HG02970 (cell line): ENCODE results near the gene CLASRP.

Source experiments
- ATAC-seq: cut with Tn5 transposase; IDR thresholded peaks from one replicate; pipeline ENCODE4 v1.9.1; 2021; ENCODE audit warnings: mild to moderate bottlenecking, moderate library complexity, moderate number of reproducible peaks; ENCODE audit not compliant: unreplicated experiment, low FRiP score

Gene CLASRP

DNA sequence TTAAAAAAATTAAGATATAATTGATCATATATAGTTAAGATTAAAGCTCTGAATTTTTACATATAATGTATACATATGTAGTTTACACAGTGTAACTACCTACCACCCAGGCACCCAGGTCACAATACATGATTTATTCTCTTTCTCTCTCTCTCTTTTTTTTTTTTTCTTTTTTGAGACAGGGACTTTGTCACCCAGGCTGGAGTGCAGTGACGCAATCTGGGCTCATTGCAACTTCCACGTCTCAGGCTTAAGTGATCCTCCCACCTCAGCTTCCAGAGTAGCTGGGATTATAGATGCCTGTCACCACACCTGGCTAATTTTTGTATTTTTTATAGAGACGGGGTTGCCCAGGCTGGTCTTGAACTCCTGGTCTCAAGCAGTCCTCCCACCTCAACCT lies 18.8 kb upstream of the CLASRP start:
- ATAC-seq: no peak

DNA sequence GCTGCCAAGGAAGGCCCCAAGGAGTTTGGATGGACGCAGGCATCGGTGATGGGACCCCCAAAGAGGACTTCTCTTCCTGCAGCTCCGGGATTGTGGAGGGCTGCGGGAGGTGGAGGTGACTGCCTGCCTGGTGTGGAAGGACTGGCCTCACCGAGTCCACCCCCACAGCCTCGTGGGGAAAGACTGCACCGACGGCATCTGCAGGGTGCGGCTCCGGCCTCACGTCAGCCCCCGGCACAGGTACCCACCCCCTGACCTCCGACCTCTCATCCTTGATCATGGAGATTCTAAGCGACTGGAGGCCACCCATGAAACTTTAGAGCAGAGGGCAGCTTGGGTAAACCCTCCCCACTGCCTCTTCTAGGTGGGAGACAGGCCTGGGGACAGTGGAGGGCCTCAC lies 16.9 kb upstream of the CLASRP start:
- ATAC-seq: no peak

DNA sequence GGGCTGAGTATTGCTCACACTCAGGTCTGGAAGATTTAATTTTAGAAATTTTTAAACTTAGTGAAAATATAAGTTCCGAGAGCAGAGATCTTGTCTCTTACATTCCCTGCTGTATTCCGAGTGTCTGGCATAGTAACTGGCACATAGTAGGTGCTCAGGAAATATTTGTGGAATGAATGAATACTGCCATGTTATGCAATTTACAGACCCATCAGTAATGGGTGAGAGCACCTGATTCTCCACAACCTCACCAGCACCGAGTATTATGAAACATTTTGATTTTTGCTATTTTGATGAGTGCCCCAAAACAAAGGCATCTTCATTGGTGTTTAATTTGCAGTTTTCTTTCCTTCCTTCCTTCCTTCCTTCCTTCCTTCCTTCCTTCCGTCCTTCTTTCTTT lies 15.8 kb upstream of the CLASRP start:
- no peak for ATAC-seq

DNA sequence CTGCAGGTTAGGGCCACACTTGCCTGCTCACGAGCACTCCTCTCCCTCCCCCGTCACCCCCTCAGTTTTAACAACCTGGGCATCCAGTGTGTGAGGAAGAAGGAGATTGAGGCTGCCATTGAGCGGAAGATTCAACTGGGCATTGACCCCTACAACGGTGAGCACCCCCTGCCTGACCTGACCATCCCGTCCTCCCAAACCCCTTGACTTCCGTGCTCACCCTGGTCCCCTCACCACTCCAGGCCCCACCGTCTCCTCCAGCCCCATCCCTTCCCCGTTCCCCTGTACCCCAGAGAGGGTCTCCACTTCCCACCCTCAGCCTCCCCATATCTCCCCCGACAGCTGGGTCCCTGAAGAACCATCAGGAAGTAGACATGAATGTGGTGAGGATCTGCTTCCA lies 13.6 kb upstream of the CLASRP start:
- ATAC-seq: no peak

DNA sequence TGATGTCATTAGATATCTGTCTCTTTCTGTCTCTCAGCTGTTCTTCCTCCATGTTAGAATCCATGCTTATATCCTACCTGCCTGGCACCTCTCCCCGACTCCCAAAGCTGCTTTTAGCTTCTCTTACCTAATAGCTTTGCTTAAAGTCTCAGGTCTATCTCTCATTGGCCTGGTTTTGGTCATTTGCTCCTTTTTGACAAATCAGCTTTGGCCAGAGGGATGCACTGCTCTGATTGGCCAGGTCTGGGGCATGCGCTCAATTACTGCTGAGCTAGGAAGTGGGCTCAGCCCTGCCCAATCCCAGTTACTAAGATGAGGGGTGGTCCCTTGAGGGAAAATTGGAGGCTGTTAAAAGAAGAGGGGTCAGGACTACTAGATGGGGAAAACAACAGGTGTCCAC lies 11.5 kb upstream of the CLASRP start:
- ATAC-seq: no peak

DNA sequence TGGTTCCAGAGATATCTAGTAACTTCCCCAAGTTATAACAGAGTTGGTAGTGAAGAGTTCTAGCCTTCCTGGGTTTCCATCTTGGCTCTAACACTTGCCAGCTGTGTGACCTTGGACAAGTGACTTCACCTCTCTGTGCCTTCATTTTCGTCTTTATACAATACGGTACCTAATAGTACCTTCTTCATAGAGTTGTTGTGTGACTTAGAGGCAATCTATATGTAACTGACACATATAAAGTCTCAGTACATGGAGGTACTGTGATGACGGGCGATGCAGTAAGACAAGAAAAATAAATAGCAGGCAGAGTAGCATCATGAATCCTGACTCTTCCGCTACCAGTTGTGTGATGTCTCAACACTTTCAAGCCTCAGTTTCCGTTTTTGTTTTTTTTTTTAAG lies 8.0 kb upstream of the CLASRP start:
- ATAC-seq: no peak

DNA sequence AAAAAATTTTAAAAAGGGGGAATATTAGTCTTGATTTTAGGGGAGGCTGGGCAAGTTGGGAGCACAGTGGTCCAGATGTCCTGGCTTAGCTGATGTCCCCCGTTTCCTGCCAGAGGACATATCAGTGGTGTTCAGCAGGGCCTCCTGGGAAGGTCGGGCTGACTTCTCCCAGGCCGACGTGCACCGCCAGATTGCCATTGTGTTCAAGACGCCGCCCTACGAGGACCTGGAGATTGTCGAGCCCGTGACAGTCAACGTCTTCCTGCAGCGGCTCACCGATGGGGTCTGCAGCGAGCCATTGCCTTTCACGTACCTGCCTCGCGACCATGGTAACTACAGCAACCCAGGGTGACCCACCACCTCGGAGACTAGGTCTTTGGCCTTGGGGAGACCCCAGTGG lies 6.4 kb upstream of the CLASRP start:
- no peak for ATAC-seq

DNA sequence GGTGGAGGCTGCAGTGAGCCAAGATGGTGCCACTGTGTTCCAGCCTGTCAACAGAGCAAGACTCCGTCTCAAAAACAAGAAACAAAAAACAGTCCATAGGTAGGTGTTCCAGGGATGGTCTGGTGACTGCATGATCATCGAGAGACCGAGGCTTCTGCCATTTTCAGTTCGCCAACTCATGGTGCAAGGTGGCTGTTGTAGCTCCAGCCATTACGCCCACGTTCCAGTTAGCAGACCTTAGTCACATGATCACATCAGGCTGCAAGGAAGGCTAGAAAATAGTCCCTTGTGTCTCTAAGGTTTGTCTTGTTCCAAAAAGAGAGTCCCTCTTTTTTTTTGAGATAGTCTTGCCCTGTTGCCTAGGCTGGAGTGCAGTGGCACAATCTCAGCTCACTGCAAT lies 3.1 kb upstream of the CLASRP start:
- ATAC-seq: no peak

DNA sequence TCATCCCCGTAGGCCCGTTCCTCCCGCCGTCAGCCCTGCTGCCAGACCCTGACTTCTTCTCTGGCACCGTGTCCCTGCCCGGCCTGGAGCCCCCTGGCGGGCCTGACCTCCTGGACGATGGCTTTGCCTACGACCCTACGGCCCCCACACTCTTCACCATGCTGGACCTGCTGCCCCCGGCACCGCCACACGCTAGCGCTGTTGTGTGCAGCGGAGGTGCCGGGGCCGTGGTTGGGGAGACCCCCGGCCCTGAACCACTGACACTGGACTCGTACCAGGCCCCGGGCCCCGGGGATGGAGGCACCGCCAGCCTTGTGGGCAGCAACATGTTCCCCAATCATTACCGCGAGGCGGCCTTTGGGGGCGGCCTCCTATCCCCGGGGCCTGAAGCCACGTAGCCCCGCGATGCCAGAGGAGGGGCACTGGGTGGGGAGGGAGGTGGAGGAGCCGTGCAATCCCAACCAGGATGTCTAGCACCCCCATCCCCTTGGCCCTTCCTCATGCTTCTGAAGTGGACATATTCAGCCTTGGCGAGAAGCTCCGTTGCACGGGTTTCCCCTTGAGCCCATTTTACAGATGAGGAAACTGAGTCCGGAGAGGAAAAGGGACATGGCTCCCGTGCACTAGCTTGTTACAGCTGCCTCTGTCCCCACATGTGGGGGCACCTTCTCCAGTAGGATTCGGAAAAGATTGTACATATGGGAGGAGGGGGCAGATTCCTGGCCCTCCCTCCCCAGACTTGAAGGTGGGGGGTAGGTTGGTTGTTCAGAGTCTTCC lies 1.3 kb upstream of the CLASRP start:
- no peak for ATAC-seq

DNA sequence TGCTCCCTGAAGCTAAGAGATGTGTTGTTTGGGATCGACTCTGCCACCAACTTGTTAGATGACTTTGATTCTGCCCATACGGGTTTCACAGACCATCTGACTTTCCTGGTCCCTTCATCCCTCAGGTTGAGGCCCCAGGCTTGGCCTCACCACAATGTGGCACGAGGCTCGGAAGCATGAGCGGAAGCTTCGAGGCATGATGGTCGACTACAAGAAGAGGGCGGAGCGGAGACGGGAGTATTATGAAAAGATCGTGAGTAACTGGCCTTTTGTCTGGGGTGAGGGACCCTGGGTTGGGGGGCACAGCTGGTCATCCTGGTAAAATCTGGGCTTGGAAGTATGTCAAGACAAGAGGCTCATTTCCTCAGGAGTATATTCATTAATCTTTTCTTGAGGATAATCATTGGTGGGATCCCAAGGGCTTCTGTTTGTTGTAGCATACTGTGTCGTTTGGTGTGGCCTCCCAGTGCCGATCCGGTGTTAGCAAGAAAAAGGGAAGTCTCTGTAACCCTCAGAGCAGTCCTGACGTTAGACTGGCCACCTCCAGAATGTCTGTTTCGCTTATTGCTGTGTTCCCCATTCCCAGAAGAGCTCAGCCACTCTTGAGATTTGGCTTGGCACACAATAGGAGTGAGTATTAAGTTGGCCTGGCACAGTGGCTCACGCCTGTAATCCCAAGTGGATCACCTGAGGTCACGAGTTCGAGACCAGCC lies 1.4 kb downstream of the CLASRP start:
- no peak for ATAC-seq

DNA sequence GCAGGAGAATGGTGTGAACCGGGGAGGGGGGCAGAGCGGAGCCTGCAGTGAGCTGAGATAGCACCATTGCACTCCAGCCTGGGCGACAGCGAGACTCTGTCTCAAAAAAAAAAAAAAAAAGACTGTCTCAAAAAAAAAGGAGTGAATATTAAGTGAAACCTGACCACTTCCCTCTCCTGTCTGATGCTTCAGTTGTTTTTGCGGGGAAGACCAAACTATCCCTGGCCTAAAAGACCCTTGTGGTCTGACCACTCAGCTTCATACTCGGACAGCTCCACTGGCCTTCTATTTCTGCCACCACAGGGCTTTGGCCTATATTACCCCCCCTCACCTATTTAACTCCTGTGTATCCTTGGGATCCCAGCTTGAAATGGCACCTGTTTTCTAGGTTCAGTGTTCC lies 2.3 kb downstream of the CLASRP start:
- ATAC-seq: no peak

DNA sequence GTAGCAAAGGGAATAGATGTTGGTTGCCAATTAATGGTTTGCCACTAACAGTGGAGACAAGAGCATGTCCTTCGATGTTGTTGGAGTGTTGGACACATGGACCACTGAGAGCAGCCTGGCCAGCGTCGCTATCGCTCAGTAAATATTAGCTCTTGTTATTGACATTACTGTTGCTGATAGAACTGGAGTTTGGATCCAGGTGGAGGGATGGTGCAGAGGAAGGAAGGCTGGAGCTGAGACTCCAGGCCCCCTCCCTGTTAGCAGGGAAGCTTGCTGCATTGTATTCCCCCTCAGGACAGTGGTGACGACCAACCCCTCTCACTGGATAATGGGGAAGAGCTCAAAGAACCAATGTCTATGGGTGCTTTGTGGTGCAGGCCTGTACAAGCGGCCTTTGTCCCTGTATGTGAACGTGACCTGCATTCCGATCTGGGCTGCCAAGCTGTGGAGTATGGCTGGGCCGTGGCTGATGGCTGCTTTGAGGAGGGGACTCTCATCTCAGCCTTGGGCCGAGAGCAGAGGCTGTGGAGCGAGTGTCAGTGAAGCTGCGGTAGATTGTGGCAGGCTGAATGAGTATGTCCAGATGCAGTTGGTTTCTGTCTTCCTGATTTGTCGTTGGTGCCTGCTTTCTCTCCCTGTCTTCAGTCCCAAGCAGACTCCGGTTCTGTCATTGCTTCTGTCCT lies 7.0 kb downstream of the CLASRP start:
- ATAC-seq: no peak

DNA sequence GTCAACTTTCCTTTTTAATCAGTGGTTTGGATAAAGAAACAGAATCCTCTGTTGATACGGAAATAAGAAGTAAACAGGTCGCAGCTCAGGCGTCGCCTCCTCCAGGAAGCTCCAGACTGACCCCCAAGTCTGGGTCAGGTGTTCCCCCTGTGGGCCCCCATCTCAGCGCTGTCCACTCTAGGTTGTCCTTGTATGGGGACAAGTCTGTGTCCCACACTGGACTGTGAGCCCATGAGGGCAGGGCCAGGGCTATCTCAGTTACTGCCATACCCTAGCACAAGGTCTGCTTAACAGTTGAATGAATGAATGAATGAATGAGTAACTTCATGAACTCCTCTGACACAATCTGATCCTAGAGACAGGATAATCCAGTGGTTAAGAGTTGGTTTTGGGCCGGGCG lies 7.5 kb downstream of the CLASRP start:
- no peak for ATAC-seq

DNA sequence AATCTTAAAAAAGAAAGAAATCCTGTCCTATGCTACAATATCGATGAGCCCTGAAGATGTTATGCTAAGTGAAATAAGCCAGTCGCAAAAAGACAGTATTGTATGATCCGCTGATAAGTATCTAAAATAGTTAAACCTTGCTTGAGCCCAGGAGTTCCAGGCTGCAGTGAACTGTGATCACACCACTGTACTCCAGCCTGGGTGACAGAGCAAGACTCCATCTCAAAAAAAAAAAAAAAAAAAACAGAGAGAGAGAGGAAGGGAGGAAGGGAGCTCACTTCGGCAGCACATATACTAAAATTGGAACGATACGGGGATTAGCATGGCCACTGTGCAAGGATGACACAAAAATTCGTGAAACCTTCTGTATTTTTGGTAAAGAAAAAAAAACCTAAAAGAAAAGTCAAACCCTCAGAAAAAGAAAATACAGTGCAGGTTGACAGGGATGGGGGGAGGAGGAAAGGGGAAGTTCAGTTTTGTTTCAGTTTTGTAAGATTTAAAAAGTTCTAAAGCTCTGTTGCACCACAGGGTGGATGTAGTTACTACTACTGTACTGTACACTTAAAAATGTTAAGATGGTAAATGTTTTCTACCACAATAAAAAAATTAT lies 8.4 kb downstream of the CLASRP start:
- no peak for ATAC-seq

DNA sequence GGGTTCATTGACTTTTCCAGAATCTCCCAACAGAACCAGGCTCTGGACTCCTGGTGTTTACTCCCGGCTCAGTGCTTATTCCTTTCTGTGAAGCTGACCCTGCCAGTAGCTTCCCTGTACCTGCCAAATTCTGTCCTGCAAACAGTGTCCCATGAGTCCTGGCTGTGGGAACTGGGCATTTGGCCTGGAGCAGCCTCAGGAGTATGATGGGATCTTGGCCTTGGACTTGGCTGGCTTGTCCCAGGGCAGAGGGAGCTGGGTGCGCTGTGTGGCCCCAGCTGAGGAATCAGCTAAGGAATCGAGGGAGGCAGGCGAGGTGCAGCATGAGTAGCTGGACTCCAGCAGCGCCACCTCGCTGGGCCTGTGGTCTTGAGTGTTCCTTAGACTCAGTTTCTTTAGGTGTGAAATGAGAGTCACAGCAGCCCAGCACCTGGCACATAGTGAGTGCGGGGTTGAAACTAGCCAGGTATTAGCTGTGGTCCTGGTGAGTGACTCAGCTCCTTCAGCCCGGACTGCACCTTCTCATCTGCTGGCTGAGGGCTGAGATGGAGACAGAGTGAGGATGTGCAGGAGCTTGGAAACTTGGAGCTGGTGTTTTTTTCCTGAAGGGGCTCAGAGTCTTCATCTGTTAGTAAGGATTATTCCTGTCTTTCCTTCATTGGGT lies 10.4 kb downstream of the CLASRP start:
- no peak for ATAC-seq

DNA sequence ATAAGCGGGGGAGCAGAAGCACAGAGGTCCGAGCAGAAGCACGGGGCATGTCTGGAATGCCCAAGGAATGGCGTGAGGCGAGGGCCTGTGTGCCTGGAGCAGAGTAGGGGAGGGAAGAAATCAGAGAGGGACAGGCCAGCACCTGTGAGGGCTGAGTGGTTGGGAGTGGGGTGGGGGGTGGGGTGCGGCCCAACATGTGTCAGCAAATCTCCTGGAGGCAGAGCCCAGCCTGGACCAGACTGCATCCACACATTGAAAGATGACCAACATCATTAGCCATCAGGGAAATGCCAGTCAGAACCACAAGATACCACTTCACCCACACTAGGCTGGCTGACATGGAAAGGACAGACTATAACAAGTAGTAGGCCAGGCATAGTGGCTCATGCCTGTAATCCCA lies 11.2 kb downstream of the CLASRP start:
- no peak for ATAC-seq

DNA sequence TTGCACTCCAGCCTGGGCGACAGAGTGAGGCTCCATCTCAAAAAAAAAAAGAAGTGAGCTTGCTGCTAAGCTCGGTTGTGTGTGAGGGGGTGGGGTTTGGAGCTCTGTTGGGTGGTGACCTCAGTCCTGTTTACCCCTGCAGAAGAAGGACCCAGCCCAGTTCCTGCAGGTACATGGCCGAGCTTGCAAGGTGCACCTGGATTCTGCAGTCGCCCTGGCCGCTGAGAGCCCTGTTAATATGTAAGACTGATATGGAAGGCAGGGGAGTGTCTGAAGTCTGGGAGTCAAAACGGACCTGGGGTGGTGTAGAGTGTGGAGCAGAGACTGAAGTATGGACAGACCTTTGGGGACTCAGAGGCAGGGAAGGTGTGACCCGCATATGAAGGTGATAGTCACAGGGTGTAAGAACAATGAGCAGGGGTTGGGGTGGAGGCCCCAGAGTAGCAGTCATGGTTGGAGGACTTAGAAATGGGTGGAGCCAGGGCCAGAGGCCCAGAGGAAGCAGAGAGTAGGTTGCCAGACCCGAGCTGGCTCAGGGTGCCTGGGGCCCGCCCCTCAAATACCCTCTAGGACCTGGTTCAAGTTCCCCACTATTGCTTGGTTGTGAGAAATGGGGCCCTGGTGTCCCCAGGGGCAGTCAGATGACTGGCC lies 13.2 kb downstream of the CLASRP start:
- no peak for ATAC-seq

DNA sequence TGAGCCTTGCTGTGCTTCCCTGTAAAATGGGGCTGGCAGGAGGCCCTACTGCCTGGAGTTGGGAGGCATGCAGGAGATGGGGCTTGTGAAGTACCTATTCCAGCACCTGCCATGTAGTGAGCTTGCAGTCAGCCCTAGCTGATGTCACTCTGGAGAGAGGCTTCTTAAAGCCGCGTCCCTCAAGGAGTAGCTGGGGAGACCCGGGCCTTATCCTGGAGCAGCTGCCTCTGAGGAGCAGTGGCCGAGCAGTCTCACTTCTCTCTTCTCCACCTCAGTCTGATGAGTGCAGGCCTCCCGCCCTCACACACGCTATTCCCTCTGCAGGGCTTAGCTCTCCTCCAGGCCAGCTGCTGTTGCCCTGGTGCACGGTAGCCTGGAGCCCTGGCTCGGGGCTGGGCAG lies 18.0 kb downstream of the CLASRP start:
- no peak for ATAC-seq

DNA sequence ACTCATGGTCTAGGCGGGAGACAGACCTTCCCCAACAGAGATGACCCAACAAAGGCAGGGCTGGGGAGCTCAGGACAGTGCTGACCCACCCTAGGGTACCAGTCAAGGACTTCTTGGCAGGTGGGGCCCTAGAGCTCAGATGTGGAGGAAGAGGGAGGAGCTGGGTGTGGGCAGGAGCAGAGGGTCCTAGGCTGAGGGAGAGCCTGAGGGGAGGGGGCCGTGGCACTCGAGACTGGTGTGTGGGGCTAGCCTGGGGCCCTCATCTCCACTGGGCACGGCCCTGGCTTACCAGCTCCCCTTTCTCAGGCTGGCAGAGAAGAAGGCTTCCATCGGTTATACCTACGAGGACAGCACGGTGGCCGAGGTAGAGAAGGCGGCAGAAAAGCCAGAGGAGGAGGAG lies 18.6 kb downstream of the CLASRP start:
- no peak for ATAC-seq

DNA sequence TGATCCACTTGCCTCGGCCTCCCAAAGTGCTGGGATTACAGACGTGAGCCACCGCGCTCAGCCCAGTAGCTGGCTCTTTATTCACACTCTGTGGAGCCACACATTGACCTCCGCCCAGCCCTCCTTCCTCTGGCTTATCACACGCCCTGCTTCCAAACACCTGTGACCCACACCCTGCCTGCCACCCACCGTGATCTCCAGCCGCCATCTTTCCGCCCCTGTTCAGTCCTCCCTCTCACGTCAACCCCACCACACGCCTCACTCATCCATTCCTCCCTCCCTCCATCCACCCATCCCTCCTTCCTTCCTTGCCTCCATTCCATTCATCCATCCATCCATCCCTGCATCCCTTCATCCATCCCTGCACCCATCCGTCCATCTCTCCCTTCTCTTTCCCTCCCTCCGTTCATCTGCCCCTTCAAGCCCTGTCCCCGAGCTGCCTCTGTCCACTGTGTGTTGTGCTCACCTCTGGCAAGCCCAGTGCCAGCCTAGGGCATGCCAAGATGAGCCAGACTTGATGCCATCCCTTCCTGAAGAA lies 19.8 kb downstream of the CLASRP start:
- no peak for ATAC-seq
